HG02588 (cell line): ENCODE data around the gene NEUROD6.

Experiments
- ATAC-seq: cut with Tn5 transposase; IDR thresholded peaks from one replicate; pipeline ENCODE4 v1.9.1; 2021; ENCODE audit warnings: mild to moderate bottlenecking, moderate library complexity; ENCODE audit not compliant: unreplicated experiment

Gene NEUROD6

GRCh38 chr7:31340603-31341002, at the start of gene NEUROD6:
Gene NEUROD6, minus strand, starts transcription at chr7:31340726. Its CDS starts 1,458 bp downstream, at chr7:31339268.
- no peak for ATAC-seq

- ATAC-seq: no peak
These were observed 43.9 kb upstream of the NEUROD6 start for GRCh38 chr7:31384466-31384865.

GRCh38 chr7:31382722-31383121, 42.2 kb upstream of the NEUROD6 start:
- no peak for ATAC-seq

GRCh38 chr7:31373337-31374289, 33.1 kb upstream of the NEUROD6 start:
- ATAC-seq: peak; percentile 65

- ATAC-seq: no peak
These were observed 31.9 kb upstream of the NEUROD6 start for GRCh38 chr7:31372231-31372959.

- no peak for ATAC-seq
These were observed 31.1 kb upstream of the NEUROD6 start for GRCh38 chr7:31371621-31372020.

GRCh38 chr7:31370609-31371008, 30.1 kb upstream of the NEUROD6 start:
- ATAC-seq: no peak

- no peak for ATAC-seq
These were observed 28.1 kb upstream of the NEUROD6 start for GRCh38 chr7:31368620-31369019.

- no peak for ATAC-seq
These were observed 23.0 kb upstream of the NEUROD6 start for GRCh38 chr7:31363496-31363895.

GRCh38 chr7:31363051-31363450, 22.5 kb upstream of the NEUROD6 start:
- ATAC-seq: no peak

- no peak for ATAC-seq
These were observed 21.9 kb upstream of the NEUROD6 start for GRCh38 chr7:31362401-31362800.

GRCh38 chr7:31358467-31358866, 17.9 kb upstream of the NEUROD6 start:
- no peak for ATAC-seq

GRCh38 chr7:31345421-31345820, 4.9 kb upstream of the NEUROD6 start:
- ATAC-seq: no peak

GRCh38 chr7:31343516-31344305, 3.2 kb upstream of the NEUROD6 start:
- ATAC-seq: no peak

GRCh38 chr7:31341141-31341540, 615 bp upstream of the NEUROD6 start:
- no peak for ATAC-seq

- no peak for ATAC-seq
These were observed 475 bp downstream of the NEUROD6 start for GRCh38 chr7:31340051-31340450.

GRCh38 chr7:31338706-31339105, 1.8 kb downstream of the NEUROD6 start:
- no peak for ATAC-seq

- ATAC-seq: no peak
These were observed 3.4 kb downstream of the NEUROD6 start for GRCh38 chr7:31337002-31337565.

GRCh38 chr7:31336202-31337001, 4.1 kb downstream of the NEUROD6 start:
- ATAC-seq: no peak

GRCh38 chr7:31335884-31336201, 4.7 kb downstream of the NEUROD6 start:
- no peak for ATAC-seq
